ENCODE measurements around the gene CDH13.

CDH13 gene

GRCh38 chr16:82965808-82966207 lies 339.0 kb downstream of the CDH13 start:
- DNase-seq, result no peak

GRCh38 chr16:82967424-82967823 lies 340.7 kb downstream of the CDH13 start:
- DNase-seq, result no peak

- DNase-seq, result no peak
Measured at GRCh38 chr16:82971126-82971525, 344.4 kb downstream of the CDH13 start.

- no peak for DNase-seq
Measured at GRCh38 chr16:82972331-82972919, 345.7 kb downstream of the CDH13 start.

GRCh38 chr16:82979406-82980111 lies 352.8 kb downstream of the CDH13 start:
- DNase-seq, result no peak

DNA sequence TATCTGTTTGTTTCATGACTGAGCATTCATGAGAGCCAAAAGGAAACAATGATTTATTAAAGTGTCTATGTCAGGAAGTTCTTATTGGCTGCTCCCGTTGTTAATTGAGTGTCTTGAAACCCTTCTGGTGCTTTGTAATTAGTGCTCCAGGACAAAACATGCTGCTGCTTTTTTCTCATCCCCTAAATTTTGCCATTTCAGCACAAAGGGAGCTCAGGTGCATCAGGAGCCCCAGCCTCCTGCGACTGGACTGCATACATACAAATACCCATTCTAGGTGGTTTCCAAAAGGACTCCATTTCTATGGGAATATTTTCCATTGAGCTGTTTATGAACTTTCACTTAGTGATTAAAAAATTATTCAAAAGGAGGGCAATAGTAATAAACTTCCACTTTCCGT lies 354.0 kb downstream of the CDH13 start:
- no peak for DNase-seq

DNA sequence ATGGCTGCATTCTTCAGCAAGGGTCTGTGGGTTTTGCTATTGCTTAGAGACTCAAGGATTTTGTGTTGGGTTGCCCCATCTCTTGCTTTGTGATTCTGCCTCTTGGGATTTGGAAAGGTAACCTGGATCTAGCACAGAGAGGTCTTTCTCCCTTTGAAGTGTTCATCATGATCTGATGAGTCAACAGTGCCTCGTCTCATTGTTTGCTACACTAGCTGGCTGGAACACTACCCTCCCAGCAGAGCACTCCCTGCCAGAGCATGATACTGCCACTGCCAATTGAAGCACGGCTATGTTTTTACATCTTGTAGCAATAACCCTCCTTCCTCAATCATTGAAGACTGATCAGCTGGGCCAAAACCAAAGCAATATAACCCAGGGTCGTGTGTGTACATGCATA lies 361.0 kb downstream of the CDH13 start:
- no peak for DNase-seq

- no peak for DNase-seq
Measured at GRCh38 chr16:82990155-82990554, 363.4 kb downstream of the CDH13 start.

DNA sequence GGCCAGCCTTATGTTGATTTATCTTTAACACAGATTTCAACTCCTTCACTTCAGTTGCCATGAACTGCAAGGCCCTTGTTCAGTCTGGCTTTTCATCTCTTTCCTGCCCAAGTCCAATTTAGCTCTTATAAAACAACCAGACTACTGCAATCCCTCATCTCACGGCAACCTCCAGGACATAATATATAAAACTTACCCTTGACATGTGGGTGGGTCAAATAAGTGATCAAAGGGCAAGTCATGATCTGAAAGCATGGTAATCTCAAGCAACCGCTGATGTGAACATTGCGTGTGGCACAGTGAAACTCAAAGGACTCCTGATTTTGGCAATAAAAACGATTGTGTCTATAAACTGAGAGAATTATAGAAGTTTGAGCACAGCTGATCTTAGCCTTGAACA lies 364.6 kb downstream of the CDH13 start:
- DNase-seq, result no peak

GRCh38 chr16:82991966-82992675 lies 365.4 kb downstream of the CDH13 start:
- no peak for DNase-seq

GRCh38 chr16:82992786-82993185 lies 366.0 kb downstream of the CDH13 start:
- no peak for DNase-seq

GRCh38 chr16:82993415-82993814 lies 366.6 kb downstream of the CDH13 start:
- DNase-seq, result no peak

DNA sequence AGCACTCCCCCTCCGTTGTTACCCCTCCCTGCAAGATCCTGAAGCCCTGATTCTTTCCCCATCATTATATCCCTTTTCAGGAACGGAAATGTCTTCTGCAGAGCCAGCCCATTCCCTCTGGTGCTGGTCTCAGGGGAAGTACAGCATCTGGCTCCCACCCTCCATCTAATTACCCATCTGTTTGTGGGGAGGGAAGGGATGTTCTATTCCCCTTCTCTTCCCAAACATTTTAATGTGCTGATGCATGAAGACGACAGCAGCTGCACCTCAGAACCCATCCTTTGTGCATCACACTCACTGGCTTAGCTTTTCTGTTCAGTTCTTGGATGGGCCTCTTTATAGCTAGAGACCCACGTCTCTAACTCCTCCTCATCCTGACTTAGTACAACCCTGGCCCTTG lies 367.2 kb downstream of the CDH13 start:
- no peak for DNase-seq

GRCh38 chr16:82995286-82995923 lies 368.6 kb downstream of the CDH13 start:
- DNase-seq, result no peak

DNA sequence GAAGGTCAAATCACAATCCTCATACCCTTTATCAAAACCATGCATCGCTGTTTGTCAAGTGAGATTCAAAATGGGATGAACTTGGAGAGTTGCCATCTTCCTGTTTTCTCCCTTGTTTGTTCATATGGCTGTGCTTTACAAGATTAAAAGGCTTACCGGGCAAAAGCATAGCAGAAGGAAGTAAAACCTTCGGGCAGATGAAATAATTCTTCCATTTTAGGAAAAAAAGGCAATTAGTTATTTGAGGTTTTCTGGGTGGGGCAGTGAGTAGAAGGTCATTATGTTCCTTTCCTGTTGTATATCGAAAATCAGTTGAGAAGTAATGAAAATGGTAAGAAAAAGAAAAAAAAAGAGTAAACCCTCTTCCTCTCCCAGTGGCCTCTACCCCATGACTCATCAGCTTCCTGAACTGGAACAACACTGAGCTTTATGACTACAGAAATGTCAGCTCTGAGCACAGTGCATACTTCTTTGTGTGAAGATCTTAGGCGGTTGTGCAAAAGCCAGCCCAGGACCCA lies 369.2 kb downstream of the CDH13 start:
- DNase-seq, result no peak

- DNase-seq, result no peak
Measured at GRCh38 chr16:82996814-82997213, 370.0 kb downstream of the CDH13 start.

DNA sequence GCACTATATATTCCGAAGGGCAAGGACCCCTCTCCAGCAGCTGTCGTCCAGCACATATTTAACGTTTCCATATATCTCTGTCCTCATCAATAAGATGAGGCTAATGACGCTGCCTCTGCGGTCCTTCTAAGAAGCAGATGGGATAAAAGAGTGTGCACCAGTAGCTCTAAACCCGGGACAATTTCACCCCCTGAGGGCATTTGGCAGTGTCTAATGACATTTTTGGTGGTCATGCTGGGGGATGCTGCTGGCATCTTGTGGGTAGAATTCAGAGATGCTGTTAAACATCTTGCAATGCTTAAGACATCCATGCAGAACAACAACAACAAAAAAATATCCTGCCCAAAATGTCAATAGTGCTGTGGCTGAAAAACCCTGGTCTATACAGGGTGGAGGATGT lies 372.9 kb downstream of the CDH13 start:
- DNase-seq, result no peak

- DNase-seq, result no peak
Measured at GRCh38 chr16:83002351-83003334, 375.9 kb downstream of the CDH13 start.

DNA sequence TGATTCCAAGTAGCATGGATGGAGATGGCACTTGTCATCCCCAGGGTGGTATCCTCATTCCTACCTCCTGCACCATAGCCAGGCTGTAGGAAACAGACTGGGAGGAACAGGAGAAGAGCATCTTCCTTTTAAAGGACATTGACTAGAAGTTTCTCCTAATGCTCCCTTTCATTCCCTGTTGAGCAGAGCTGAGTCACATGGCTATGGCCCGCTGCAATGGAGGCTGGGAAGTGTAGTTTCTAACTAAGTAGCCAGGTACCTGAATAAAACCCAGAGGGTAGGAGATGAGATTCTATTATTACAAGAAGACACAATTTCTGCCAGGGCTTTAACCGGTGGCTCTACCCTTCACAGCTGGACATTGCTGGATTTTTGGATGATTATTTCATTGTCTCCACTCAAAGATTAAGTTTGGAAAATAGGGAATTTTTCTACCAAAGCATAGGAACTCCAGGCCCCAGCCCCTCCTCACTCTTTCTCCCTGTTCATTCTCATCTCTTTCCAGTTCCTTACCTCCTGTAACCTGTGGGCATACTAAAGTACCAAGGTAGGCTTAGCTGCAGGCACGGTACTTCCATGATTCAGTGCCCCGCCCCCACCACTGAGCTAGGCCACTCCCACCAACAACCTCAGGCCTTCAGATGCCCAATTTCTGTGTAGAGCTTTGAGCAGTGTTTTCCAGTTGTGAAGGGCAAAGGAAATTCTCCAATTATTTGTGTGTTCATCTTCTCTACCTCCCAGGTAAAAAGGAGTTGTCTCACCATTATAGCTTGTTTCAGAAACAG lies 378.3 kb downstream of the CDH13 start:
- DNase-seq, result no peak

DNA sequence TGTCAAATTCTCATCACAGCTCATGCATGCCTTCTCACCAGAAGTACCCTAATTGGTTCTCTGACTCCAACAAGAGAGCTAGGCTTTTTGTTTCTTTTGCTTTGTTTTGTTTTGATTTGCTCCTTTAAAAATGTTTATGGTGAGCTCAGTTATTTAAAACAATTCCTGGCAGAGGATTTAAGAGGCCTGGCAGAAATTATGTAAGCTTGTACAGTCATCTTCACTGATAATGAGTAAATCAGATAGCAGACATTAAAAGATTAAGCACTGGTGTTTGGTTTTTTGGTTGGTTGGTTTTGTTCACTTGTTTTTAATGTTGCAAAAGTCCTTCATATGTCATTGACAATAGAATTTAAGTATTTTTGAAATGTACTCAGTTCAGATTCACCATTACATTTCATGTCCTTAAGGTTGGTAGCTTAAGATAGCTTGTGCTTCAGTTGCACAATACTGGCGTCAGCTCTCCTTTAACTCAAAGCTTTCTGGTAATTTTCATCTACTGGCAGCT lies 378.9 kb downstream of the CDH13 start:
- DNase-seq, result no peak
